Neural progenitor cell (in vitro differentiated cells): Measurements from ENCODE around the gene PPP2R1B.

ENCODE experiments used
- CTCF ChIP-seq: fragments of 200-600 bp; sonication (generic); IDR thresholded peaks from 2 replicates; pipeline ENCODE4 v1.5.1; 2017; ENCODE audit warnings: antibody characterized with exemption, mild to moderate bottlenecking
- EZH2 ChIP-seq: fragments of 200-600 bp; sonication (generic); IDR thresholded peaks from 2 replicates; pipeline ENCODE4 v1.6.1; 2017; ENCODE audit warnings: antibody characterized with exemption, mild to moderate bottlenecking, moderate library complexity
- EZH2phosphoT487 ChIP-seq: fragments of 200-600 bp; sonication (generic); IDR thresholded peaks from 2 replicates; pipeline ENCODE4 v1.6.1; 2017; ENCODE audit warnings: antibody characterized with exemption

DNA sequence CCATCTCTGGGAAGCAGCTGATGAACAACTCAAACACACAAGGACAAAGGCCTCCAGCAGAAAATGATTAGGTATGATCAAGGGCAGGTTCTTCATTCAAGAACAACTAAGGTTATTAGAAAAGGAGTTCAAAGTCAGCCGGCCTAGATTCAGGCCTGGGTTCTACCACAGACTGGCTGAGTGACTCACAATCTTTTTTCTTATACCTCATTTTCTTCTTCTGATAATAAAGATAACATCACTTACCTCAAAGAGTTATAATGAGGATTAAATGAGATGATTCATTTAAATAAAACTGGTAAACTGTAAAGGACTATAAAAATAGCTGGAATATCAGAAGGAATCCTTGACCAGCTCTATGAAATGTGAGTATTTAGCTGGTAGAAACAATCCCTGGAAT lies 49.3 kb upstream of the PPP2R1B start:
- no peak for TF ChIP-seq CTCF
- no peak for TF ChIP-seq EZH2phosphoT487
- no peak for TF ChIP-seq EZH2
